Panc1 (cell line): ENCODE measurements around the gene CCDC102A. TPM values are rescaled to one million over a fixed set of nuclear protein-coding genes. Genes with fewer than 3 reads are reported as not detected.
A peak's percentile ranks its signal among the peaks of the same experiment; 100 is the strongest.

ENCODE experiments used
- ATAC-seq: fragments of 200-7000 bp; cut with Tn5 transposase; 2 replicates; pipeline ENCODE4 v1.9.1; 2020; ENCODE audit warnings: mild to moderate bottlenecking, moderate library complexity
- BruUV-seq: library from RNA; stranded (reverse); fragments of 400-500 nt; replicated peaks from 2 replicates; lab custom pipeline; 2021; lab: Mats Ljungman, UMichigan
- CTCF ChIA-PET: fragments of 300-600 bp; sonication (Branson Sonifier 250); formaldehyde crosslinking; loops from one replicate; lab custom pipeline; 2022; ENCODE audit warnings: antibody characterized with exemption; lab: Charles Lee
- POLR2A ChIA-PET: fragments of 300-600 bp; sonication (Branson Sonifier 250); formaldehyde crosslinking; loops from one replicate; lab custom pipeline; 2022; ENCODE audit warnings: antibody characterized with exemption; lab: Charles Lee
- DNase-seq: peaks from one replicate; pipeline ENCODE4 v3.0.0-alpha.2; 2010; ENCODE audit warnings: low read depth, low spot score
- H3K27ac ChIP-seq: 2 replicates; pipeline ENCODE4 v1.5.1; 2011; ENCODE audit warnings: mild to moderate bottlenecking, low read length, inconsistent platforms
- H3K27me3 ChIP-seq: fragments of 200-500 bp; sonication (Bioruptor generic); 2 replicates; pipeline ENCODE4 v1.6.0; 2014; ENCODE audit warnings: low read length, inconsistent platforms; ENCODE audit not compliant: control insufficient read depth, insufficient read depth
- H3K36me3 ChIP-seq: fragments of 200-500 bp; sonication (Bioruptor generic); 2 replicates; pipeline ENCODE4 v1.5.1; 2014; ENCODE audit warnings: inconsistent platforms, mild to moderate bottlenecking, low read length, moderate library complexity; ENCODE audit not compliant: control insufficient read depth, insufficient read depth
- H3K4me1 ChIP-seq: 2 replicates; pipeline ENCODE4 v1.5.1; 2011; ENCODE audit warnings: inconsistent platforms, mild to moderate bottlenecking, low read length, moderate library complexity; ENCODE audit not compliant: control insufficient read depth, insufficient read depth
- H3K4me3 ChIP-seq, 2 experiments: 2 replicates each; pipeline ENCODE4 v1.5.1; 2011 to 2012; ENCODE audit warnings: low read depth in 2 of 2, low read length in 2 of 2, mild to moderate bottlenecking in 2 of 2, inconsistent platforms in 1 of 2, moderate library complexity in 1 of 2
- H3K9me3 ChIP-seq: fragments of 200-500 bp; sonication (Bioruptor generic); 2 replicates; pipeline ENCODE4 v1.5.1; 2014; ENCODE audit warnings: low read depth, mild to moderate bottlenecking, inconsistent platforms, low read length, moderate library complexity; ENCODE audit not compliant: control insufficient read depth, insufficient read depth
- POLR2AphosphoS5 ChIP-seq: IDR thresholded peaks from 2 replicates; pipeline ENCODE4 v1.6.1; 2012; ENCODE audit warnings: mild to moderate bottlenecking, low read depth, low read length, moderate library complexity
- SIN3A ChIP-seq: IDR thresholded peaks from 2 replicates; pipeline ENCODE4 v1.6.1; 2012; ENCODE audit warnings: low read depth, mild to moderate bottlenecking, low read length, moderate library complexity, borderline replicate concordance; ENCODE audit not compliant: insufficient read depth
- TCF7L2 ChIP-seq: IDR thresholded peaks from 2 replicates; pipeline ENCODE4 v1.6.1; 2011; ENCODE audit warnings: mild to moderate bottlenecking, low read depth, low read length, inconsistent platforms
- in situ Hi-C: cut with HindIII; loops from 2 replicates; pipeline ENCODE4 v1.10.0; 2016; ENCODE audit warnings: low sequenced_read_pairs, low pct_unique_long_range_greater_than_20kb
- intact Hi-C: fragments of 100-400 bp; cut with micrococcal nuclease; formaldehyde crosslinking; loops from one replicate; pipeline ENCODE4 v1.10.0; 2022; ENCODE audit not compliant: unreplicated experiment
- total RNA-seq: library from RNA; stranded (reverse); gene quantifications from one replicate; pipeline ENCODE4 v1.2.1, GENCODE V29; 2021; ENCODE audit not compliant: unreplicated experiment
- TF ChIP-seq, protein P1 (sequence below): fragments of 450-650 bp; IDR thresholded peaks from 2 replicates; pipeline ENCODE4 v1.5.1; 2017; ENCODE audit warnings: mild to moderate bottlenecking
- TF ChIP-seq, protein P2 (sequence below), 2 experiments: IDR thresholded peaks; 2 replicates each; pipeline ENCODE4 v1.6.1; 2011 to 2012; ENCODE audit warnings: low read depth in 2 of 2, control low read depth in 1 of 2, low read length in 1 of 2, mild to moderate bottlenecking in 1 of 2, moderate library complexity in 1 of 2; ENCODE audit not compliant: insufficient read depth in 1 of 2

Gene CCDC102A
- total RNA-seq, 1 experiment from 2014 or later, result 12.9 TPM

DNA sequence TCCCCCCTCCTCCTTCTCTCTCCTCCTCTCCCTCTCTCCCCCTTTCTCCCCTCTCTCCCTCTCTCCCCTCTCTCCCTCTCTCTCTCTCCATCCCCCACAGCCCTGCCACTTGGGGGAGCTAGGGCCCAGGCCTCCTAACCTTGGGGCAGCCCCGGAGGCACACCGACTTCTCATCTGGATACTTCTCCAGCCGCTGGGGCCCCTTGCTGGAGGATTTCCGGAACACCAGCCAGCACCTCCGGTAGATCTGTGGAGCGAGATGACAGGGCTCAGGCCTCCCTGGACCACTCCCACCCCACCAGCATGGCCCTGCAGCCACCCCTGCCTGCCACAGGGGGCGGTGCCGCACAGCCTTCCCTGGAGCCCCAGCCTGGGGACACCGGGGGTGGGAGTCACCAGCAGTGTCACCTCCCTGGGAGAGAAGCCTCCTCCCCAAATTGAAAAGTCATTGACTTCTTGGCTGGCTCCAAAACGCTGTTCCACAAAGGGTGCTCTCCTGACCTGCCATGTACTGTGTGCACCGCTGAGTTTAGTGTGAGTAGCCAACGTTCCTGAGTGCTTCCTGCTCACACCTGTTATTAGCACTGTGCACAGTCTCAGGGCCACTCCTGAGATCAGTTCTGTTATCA lies 60.5 kb downstream of the CCDC102A start:
- ATAC-seq (peak; percentile 67), DNase-seq (no peak)
- H3K36me3 ChIP-seq, result no peaks in the 10 kb centered on the region; the same call in 1 of the 2 replicates
- ChIA-PET POLR2A (no interaction called here), CTCF (no interaction called here)
- no peak overlapping the region for H3K4me3 ChIP-seq
- intact Hi-C loops (no loop called here), in situ Hi-C loops (no loop called here)
- H3K27ac ChIP-seq, result no peak overlapping the region
- no peaks in the 10 kb centered on the region for H3K27me3 ChIP-seq
- no peaks in the 10 kb centered on the region for H3K9me3 ChIP-seq
- TF ChIP-seq POLR2AphosphoS5 (no peak), TCF7L2 (no peak), SIN3A (no peak)
- TF ChIP-seq, protein P1, sequence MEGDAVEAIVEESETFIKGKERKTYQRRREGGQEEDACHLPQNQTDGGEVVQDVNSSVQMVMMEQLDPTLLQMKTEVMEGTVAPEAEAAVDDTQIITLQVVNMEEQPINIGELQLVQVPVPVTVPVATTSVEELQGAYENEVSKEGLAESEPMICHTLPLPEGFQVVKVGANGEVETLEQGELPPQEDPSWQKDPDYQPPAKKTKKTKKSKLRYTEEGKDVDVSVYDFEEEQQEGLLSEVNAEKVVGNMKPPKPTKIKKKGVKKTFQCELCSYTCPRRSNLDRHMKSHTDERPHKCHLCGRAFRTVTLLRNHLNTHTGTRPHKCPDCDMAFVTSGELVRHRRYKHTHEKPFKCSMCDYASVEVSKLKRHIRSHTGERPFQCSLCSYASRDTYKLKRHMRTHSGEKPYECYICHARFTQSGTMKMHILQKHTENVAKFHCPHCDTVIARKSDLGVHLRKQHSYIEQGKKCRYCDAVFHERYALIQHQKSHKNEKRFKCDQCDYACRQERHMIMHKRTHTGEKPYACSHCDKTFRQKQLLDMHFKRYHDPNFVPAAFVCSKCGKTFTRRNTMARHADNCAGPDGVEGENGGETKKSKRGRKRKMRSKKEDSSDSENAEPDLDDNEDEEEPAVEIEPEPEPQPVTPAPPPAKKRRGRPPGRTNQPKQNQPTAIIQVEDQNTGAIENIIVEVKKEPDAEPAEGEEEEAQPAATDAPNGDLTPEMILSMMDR, result peak; percentile 85
- BruUV-seq, result no TSS peak
- peaks cover 7% of the 10 kb centered on the region for H3K4me1 ChIP-seq

DNA sequence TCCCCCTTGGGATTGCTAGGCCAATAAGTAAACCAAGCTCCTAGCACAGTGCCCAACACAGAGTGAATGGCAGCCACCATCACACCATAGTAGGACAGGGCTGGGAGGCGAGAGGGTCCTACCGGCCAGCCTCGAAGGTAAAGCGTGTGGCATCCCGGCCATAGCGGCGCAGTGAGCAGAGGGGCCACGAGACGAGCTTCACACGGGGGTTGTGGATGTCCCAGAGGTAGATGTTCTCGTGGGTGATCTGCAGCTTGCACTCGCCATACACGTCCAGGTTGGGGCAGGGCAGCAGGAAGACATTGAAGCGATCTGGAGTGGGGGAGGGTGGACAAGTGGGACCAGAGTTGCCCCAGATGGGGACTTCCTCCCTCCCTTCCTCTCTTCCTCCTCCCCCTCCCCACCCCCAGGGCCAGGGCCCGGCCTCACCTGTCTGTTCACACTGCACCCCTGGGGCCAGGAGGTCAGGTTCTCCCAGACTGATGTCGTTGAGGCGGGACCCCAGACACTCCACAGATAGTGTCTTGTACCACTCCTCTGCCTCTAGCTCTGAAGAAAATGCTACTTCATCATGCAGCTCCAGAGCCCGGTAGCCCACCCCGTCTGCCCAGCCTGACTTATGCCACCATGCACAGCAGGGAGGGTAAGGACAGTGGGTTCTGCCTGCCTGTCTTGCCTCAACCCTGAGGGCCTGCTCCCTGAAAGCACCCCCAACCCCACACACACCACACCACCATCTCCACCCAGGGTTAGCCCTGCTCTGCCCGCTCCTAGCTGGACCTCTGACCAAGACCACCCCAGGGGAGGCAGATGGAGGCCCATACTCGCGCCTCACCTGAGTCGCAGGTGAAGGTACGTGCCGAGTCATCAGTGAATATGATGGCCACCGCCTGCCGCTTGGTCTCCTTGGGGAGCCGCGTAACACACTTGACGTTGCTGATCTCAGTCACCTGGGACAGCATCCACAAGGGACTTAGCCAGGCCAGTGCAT lies 61.4 kb downstream of the CCDC102A start:
- BruUV-seq, result no TSS peak
- in situ Hi-C loops (no loop called here), intact Hi-C loops (no loop called here)
- Histone ChIP-seq H3K9me3 (no peaks in the 10 kb centered on the region), H3K4me3 (no peak overlapping the region), H3K36me3 (no peaks in the 10 kb centered on the region; the same call in 1 of the 2 replicates), H3K27me3 (no peaks in the 10 kb centered on the region), H3K27ac (no peak overlapping the region), H3K4me1 (peaks cover 7% of the 10 kb centered on the region)
- TF ChIP-seq, protein P2, sequence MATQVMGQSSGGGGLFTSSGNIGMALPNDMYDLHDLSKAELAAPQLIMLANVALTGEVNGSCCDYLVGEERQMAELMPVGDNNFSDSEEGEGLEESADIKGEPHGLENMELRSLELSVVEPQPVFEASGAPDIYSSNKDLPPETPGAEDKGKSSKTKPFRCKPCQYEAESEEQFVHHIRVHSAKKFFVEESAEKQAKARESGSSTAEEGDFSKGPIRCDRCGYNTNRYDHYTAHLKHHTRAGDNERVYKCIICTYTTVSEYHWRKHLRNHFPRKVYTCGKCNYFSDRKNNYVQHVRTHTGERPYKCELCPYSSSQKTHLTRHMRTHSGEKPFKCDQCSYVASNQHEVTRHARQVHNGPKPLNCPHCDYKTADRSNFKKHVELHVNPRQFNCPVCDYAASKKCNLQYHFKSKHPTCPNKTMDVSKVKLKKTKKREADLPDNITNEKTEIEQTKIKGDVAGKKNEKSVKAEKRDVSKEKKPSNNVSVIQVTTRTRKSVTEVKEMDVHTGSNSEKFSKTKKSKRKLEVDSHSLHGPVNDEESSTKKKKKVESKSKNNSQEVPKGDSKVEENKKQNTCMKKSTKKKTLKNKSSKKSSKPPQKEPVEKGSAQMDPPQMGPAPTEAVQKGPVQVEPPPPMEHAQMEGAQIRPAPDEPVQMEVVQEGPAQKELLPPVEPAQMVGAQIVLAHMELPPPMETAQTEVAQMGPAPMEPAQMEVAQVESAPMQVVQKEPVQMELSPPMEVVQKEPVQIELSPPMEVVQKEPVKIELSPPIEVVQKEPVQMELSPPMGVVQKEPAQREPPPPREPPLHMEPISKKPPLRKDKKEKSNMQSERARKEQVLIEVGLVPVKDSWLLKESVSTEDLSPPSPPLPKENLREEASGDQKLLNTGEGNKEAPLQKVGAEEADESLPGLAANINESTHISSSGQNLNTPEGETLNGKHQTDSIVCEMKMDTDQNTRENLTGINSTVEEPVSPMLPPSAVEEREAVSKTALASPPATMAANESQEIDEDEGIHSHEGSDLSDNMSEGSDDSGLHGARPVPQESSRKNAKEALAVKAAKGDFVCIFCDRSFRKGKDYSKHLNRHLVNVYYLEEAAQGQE (IDR thresholded peaks at IDR 0.05; ENCODE audit: insufficient read depth in 1 of 2, low read depth in 2 of 2, low read length in 1 of 2), result no peak
- TF ChIP-seq, protein P1, result no peak
- TF ChIP-seq SIN3A (no peak), TCF7L2 (no peak), POLR2AphosphoS5 (no peak)
- no peak for ATAC-seq
- no peak for DNase-seq
- ChIA-PET CTCF (interaction anchor here (0.6 to 0.7 kb wide), 2 partner anchors 20 to 32 kb away, joined by 3 to 8 read pairs; no protein-coding TSS in a partner anchor), POLR2A (interaction anchor here (0.6 kb wide), 1 partner anchor 409 kb away, joined by 7 read pairs; no protein-coding TSS in a partner anchor)
